HG03159 (cell line): ENCODE data around the gene CASZ1.

Experiments used
- ATAC-seq: cut with Tn5 transposase; IDR thresholded peaks from one replicate; pipeline ENCODE4 v1.9.1; 2021; ENCODE audit warnings: mild to moderate bottlenecking, moderate library complexity; ENCODE audit not compliant: unreplicated experiment

CASZ1 gene

GRCh38 chr1:10688409-10688786 lies 108.0 kb downstream of the CASZ1 start:
- ATAC-seq, result no peak

- ATAC-seq, result no peak
Observed at GRCh38 chr1:10687782-10688408, 108.6 kb downstream of the CASZ1 start.

- ATAC-seq, result no peak
Observed at GRCh38 chr1:10687251-10687651, 109.2 kb downstream of the CASZ1 start.

GRCh38 chr1:10686404-10687040 lies 109.9 kb downstream of the CASZ1 start:
- ATAC-seq, result no peak

GRCh38 chr1:10685808-10686403 lies 110.5 kb downstream of the CASZ1 start:
- ATAC-seq, result no peak

- no peak for ATAC-seq
Observed at GRCh38 chr1:10685196-10685807, 111.1 kb downstream of the CASZ1 start.

- ATAC-seq, result no peak
Observed at GRCh38 chr1:10684221-10684620, 112.2 kb downstream of the CASZ1 start.

GRCh38 chr1:10682449-10683309 lies 113.8 kb downstream of the CASZ1 start:
- ATAC-seq, result no peak

GRCh38 chr1:10682108-10682445 lies 114.4 kb downstream of the CASZ1 start:
- ATAC-seq, result no peak

GRCh38 chr1:10681296-10682107 lies 114.9 kb downstream of the CASZ1 start:
- no peak for ATAC-seq

GRCh38 chr1:10680487-10680886 lies 116.0 kb downstream of the CASZ1 start:
- no peak for ATAC-seq

GRCh38 chr1:10679496-10680220 lies 116.8 kb downstream of the CASZ1 start:
- ATAC-seq, result no peak

- no peak for ATAC-seq
Observed at GRCh38 chr1:10678852-10679251, 117.6 kb downstream of the CASZ1 start.

- no peak for ATAC-seq
Observed at GRCh38 chr1:10678402-10678801, 118.0 kb downstream of the CASZ1 start.

GRCh38 chr1:10677491-10678391 lies 118.7 kb downstream of the CASZ1 start:
- ATAC-seq, result no peak

- no peak for ATAC-seq
Observed at GRCh38 chr1:10676963-10677362, 119.5 kb downstream of the CASZ1 start.

GRCh38 chr1:10675813-10676212 lies 120.6 kb downstream of the CASZ1 start:
- ATAC-seq, result no peak

- no peak for ATAC-seq
Observed at GRCh38 chr1:10674700-10675609, 121.5 kb downstream of the CASZ1 start.
